A549 (cell line): ENCODE measurements around the gene COPS3.

ENCODE experiments used
- CBX2 ChIP-seq: fragments of 200-600 bp; sonication (generic); IDR thresholded peaks from 2 replicates; pipeline ENCODE4 v1.6.1; 2016; ENCODE audit warnings: low read depth, mild to moderate bottlenecking, borderline replicate concordance
- CEBPB ChIP-seq, 2 experiments: fragments of >200 bp in 1 of 2; sonication (Bioruptor Twin) in 1 of 2; formaldehyde crosslinking in 1 of 2; IDR thresholded peaks; 2 replicates each; pipeline ENCODE4 v1.6.1; 2012 to 2016
- CHD4 ChIP-seq: fragments of 200-600 bp; sonication (generic); IDR thresholded peaks from 2 replicates; pipeline ENCODE4 v1.6.1; 2016; ENCODE audit warnings: antibody characterized with exemption, mild to moderate bottlenecking, borderline replicate concordance
- EP300 ChIP-seq, 2 experiments: fragments of >200 bp; sonication (Bioruptor Twin); formaldehyde crosslinking; IDR thresholded peaks; 2 replicates in 1 of 2; 3 replicates in 1 of 2; pipeline ENCODE4 v1.6.1; 2016 to 2017
- HDAC2 ChIP-seq: fragments of 200-600 bp; sonication (generic); IDR thresholded peaks from 2 replicates; pipeline ENCODE4 v1.6.1; 2016
- KDM1A ChIP-seq: fragments of 200-600 bp; sonication (generic); IDR thresholded peaks from 2 replicates; pipeline ENCODE4 v1.6.1; 2016; ENCODE audit warnings: low read depth, mild to moderate bottlenecking
- MAX ChIP-seq: IDR thresholded peaks from 2 replicates; pipeline ENCODE4 v1.6.1; 2012
- MYC ChIP-seq: IDR thresholded peaks from 2 replicates; pipeline ENCODE4 v1.6.1; 2012; ENCODE audit warnings: mild to moderate bottlenecking, inconsistent platforms, low read length, improper control_type of control experiment, borderline replicate concordance
- RCOR1 ChIP-seq: fragments of 150-350 bp; IDR thresholded peaks from 2 replicates; pipeline ENCODE4 v1.6.1; 2014; ENCODE audit warnings: antibody characterized with exemption, low read length, low read depth
- RFX5 ChIP-seq: fragments of 450-650 bp; IDR thresholded peaks from 2 replicates; pipeline ENCODE4 v1.7.1; 2014; ENCODE audit warnings: antibody characterized with exemption, mild to moderate bottlenecking, moderate library complexity
- SREBF2 ChIP-seq: fragments of 450-650 bp; IDR thresholded peaks from 2 replicates; pipeline ENCODE4 v1.6.1; 2014; ENCODE audit warnings: mild to moderate bottlenecking, moderate library complexity
- USF2 ChIP-seq: fragments of 450-650 bp; IDR thresholded peaks from 2 replicates; pipeline ENCODE4 v1.6.1; 2014; ENCODE audit warnings: antibody characterized with exemption
- ZFP36 ChIP-seq: fragments of 450-650 bp; IDR thresholded peaks from 2 replicates; pipeline ENCODE4 v1.6.1; 2014; ENCODE audit warnings: borderline replicate concordance; ENCODE audit not compliant: partially characterized antibody
- TF ChIP-seq, protein P1 (sequence below): fragments of >200 bp; sonication (Bioruptor Twin); formaldehyde crosslinking; IDR thresholded peaks from 3 replicates; pipeline ENCODE4 v1.5.1; 2016

DNA sequence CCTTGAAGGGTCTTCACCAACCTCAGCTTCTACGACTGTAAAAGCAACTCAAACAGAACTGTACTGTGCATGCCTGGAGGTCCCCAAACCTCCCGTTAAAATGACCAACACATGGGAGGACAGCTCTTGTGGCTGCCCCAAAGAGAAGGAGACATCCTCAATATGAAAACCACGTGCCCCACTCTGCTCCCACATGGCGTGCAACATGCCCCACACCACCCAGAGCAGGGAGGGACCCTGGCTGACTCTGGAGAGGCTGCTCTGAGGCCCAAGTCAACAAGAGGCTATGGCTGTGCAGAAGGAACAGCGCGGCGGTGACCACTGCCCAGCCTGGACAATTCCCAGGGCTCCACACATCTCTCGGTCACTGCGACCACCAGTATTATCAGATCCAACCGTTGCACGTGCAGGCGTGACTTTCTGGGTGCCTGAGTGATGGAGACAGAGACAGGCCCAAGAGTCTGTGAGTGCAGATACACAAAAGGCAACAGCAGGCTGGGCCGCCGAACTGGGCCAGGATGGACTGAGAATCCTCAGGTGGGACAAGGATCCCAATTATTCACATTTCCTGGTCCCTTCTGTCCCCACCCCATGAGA lies 76.3 kb downstream of the COPS3 start:
- TF ChIP-seq, protein P1, sequence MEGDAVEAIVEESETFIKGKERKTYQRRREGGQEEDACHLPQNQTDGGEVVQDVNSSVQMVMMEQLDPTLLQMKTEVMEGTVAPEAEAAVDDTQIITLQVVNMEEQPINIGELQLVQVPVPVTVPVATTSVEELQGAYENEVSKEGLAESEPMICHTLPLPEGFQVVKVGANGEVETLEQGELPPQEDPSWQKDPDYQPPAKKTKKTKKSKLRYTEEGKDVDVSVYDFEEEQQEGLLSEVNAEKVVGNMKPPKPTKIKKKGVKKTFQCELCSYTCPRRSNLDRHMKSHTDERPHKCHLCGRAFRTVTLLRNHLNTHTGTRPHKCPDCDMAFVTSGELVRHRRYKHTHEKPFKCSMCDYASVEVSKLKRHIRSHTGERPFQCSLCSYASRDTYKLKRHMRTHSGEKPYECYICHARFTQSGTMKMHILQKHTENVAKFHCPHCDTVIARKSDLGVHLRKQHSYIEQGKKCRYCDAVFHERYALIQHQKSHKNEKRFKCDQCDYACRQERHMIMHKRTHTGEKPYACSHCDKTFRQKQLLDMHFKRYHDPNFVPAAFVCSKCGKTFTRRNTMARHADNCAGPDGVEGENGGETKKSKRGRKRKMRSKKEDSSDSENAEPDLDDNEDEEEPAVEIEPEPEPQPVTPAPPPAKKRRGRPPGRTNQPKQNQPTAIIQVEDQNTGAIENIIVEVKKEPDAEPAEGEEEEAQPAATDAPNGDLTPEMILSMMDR, result no peak
- no peak for TF ChIP-seq SREBF2
- no peak for TF ChIP-seq CHD4
- TF ChIP-seq USF2, result no peak
- no peak for TF ChIP-seq HDAC2
- no peak for TF ChIP-seq RCOR1
- TF ChIP-seq EP300 (IDR thresholded peaks at IDR 0.05), result no peak
- TF ChIP-seq CEBPB (IDR thresholded peaks at IDR 0.05), result no peak
- TF ChIP-seq CBX2, result no peak
- TF ChIP-seq KDM1A, result no peak
- TF ChIP-seq MAX, result no peak
- no peak for TF ChIP-seq RFX5
- TF ChIP-seq MYC, result no peak
- no peak for TF ChIP-seq ZFP36
